Measurements from ENCODE around the gene NDST3.

NDST3 gene

GRCh38 chr4:118077767-118078105 is 43.5 kb downstream of the NDST3 start:
- no peak for DNase-seq (ENCODE audit: low read depth in 2 of 3, low spot score in 1 of 3)

- no peak for DNase-seq (ENCODE audit: low read depth in 2 of 3, low spot score in 1 of 3)
These were observed 47.1 kb downstream of the NDST3 start for GRCh38 chr4:118081434-118081833.

GRCh38 chr4:118082182-118082581 is 47.9 kb downstream of the NDST3 start:
- no peak for DNase-seq (ENCODE audit: low read depth in 2 of 3, low spot score in 1 of 3)

GRCh38 chr4:118085700-118086099 is 51.4 kb downstream of the NDST3 start:
- DNase-seq (ENCODE audit: low read depth in 2 of 3, low spot score in 1 of 3) = no peak

- DNase-seq (ENCODE audit: low read depth in 2 of 3, low spot score in 1 of 3) = no peak
These were observed 52.1 kb downstream of the NDST3 start for GRCh38 chr4:118086344-118086743.

GRCh38 chr4:118087366-118087765 is 53.1 kb downstream of the NDST3 start:
- no peak for DNase-seq (ENCODE audit: low read depth in 2 of 3, low spot score in 1 of 3)

GRCh38 chr4:118099106-118099505 is 64.8 kb downstream of the NDST3 start:
- DNase-seq (ENCODE audit: low read depth in 2 of 3, low spot score in 1 of 3) = no peak

- no peak for DNase-seq (ENCODE audit: low read depth in 2 of 3, low spot score in 1 of 3)
These were observed 67.9 kb downstream of the NDST3 start for GRCh38 chr4:118102195-118102594.

GRCh38 chr4:118112117-118113046 is 78.1 kb downstream of the NDST3 start:
- DNase-seq (ENCODE audit: low read depth in 2 of 3, low spot score in 1 of 3) = no peak

GRCh38 chr4:118113220-118113619 is 78.9 kb downstream of the NDST3 start:
- DNase-seq (ENCODE audit: low read depth in 2 of 3, low spot score in 1 of 3) = no peak

- no peak for DNase-seq (ENCODE audit: low read depth in 2 of 3, low spot score in 1 of 3)
These were observed 80.4 kb downstream of the NDST3 start for GRCh38 chr4:118114720-118115119.

GRCh38 chr4:118120120-118120760 is 86.0 kb downstream of the NDST3 start:
- DNase-seq (ENCODE audit: low read depth in 2 of 3, low spot score in 1 of 3) = no peak

GRCh38 chr4:118124997-118125396 is 90.7 kb downstream of the NDST3 start:
- no peak for DNase-seq (ENCODE audit: low read depth in 2 of 3, low spot score in 1 of 3)

GRCh38 chr4:118139241-118139640 is 105.0 kb downstream of the NDST3 start:
- no peak for DNase-seq (ENCODE audit: low read depth in 2 of 3, low spot score in 1 of 3)

GRCh38 chr4:118141240-118141639 is 107.0 kb downstream of the NDST3 start:
- DNase-seq (ENCODE audit: low read depth in 2 of 3, low spot score in 1 of 3) = no peak

- DNase-seq (ENCODE audit: low read depth in 2 of 3, low spot score in 1 of 3) = no peak
These were observed 120.4 kb downstream of the NDST3 start for GRCh38 chr4:118154649-118155048.

GRCh38 chr4:118155516-118155915 is 121.2 kb downstream of the NDST3 start:
- DNase-seq (ENCODE audit: low read depth in 2 of 3, low spot score in 1 of 3) = no peak

GRCh38 chr4:118158763-118159375 is 124.6 kb downstream of the NDST3 start:
- DNase-seq (ENCODE audit: low read depth in 2 of 3, low spot score in 1 of 3) = no peak

- DNase-seq (ENCODE audit: low read depth in 2 of 3, low spot score in 1 of 3) = no peak
These were observed 133.0 kb downstream of the NDST3 start for GRCh38 chr4:118167306-118167705.

GRCh38 chr4:118171381-118171780 is 137.1 kb downstream of the NDST3 start:
- DNase-seq (ENCODE audit: low read depth in 2 of 3, low spot score in 1 of 3) = no peak

- no peak for DNase-seq (ENCODE audit: low read depth in 2 of 3, low spot score in 1 of 3)
These were observed 138.8 kb downstream of the NDST3 start for GRCh38 chr4:118173126-118173525.

All from stimulated activated CD4-positive, alpha-beta T cell treated with anti-CD3 and anti-CD28 coated beads, Interleukin-12 subunit alpha, Interleukin-12 subunit beta, amount 100 ng/mL, for 48 hours (primary cell).